K562 (cell line): ENCODE measurements around the gene C12orf43. TPM values are rescaled to one million over a fixed set of nuclear protein-coding genes. Genes with fewer than 3 reads are reported as not detected.

Experiments used
- ATAC-seq: fragments of 200-7000 bp; cut with Tn5 transposase; 3 replicates; pipeline ENCODE4 v1.9.1; 2020; ENCODE audit warnings: moderate library complexity
- BruUV-seq: library from RNA; stranded (reverse); fragments of 400-500 nt; replicated peaks from 2 replicates; lab custom pipeline; 2021; lab: Mats Ljungman, UMichigan
- CTCF ChIA-PET: fragments of 300-600 bp; formaldehyde crosslinking; extraction: SDS; loops from one replicate; lab custom pipeline; 2021; ENCODE audit warnings: low intra/inter-chr PET ratio; lab: Yijun Ruan, JAX
- POLR2A ChIA-PET: fragments of 300-600, 350-650 bp; sonication (Branson Sonifier 250); formaldehyde crosslinking; extraction: SDS; loops from one replicate; lab custom pipeline; 2021; ENCODE audit warnings: antibody characterized with exemption, inconsistent platforms; lab: Yijun Ruan, JAX
- DNase-seq, 4 experiments: peaks; one replicate each; pipeline versions ENCODE4 v3.0.0 to v3.0.0-alpha.2; 2011 to 2018; ENCODE audit warnings: low spot score in 3 of 4, mixed read lengths in 3 of 4; ENCODE audit errors: extremely low read depth in 1 of 4
- FAIRE-seq: peaks from 2 replicates; lab custom pipeline; 2011; peaks lifted over from hg19 to GRCh38; lab: Jason Lieb, UNC
- H2AFZ ChIP-seq: 2 replicates; pipeline ENCODE4 v1.6.0; 2011; ENCODE audit warnings: low read depth, low read length, control low read depth, inconsistent platforms
- H3K27ac ChIP-seq: fragments of 200-600 bp; 3 replicates; pipeline ENCODE4 v1.8.0; 2011; ENCODE audit warnings: low read depth, mild to moderate bottlenecking, control low read depth, inconsistent platforms, low read length, moderate library complexity, mixed read lengths; ENCODE audit errors: extremely low read depth
- H3K27me3 ChIP-seq, 2 experiments: fragments of 300-600 bp in 1 of 2; 2 replicates in 1 of 2; 3 replicates in 1 of 2; pipeline versions ENCODE4 v1.6.0 to v1.8.0; 2011; ENCODE audit warnings: inconsistent platforms in 2 of 2, low read length in 2 of 2, mild to moderate bottlenecking in 1 of 2, mixed read lengths in 1 of 2, moderate library complexity in 1 of 2; ENCODE audit not compliant: control insufficient read depth in 2 of 2, insufficient read depth in 2 of 2
- H3K36me3 ChIP-seq: fragments of 300-600 bp; 3 replicates; pipeline ENCODE4 v1.8.0; 2011; ENCODE audit warnings: mild to moderate bottlenecking, low read length, inconsistent platforms; ENCODE audit not compliant: control insufficient read depth, insufficient read depth
- H3K4me1 ChIP-seq, 2 experiments: fragments of 200-600 bp in 1 of 2; replicated peaks in 1 of 2; 2 replicates in 1 of 2; 3 replicates in 1 of 2; pipeline versions ENCODE4 v1.5.1 to v1.8.0; 2011; ENCODE audit warnings: inconsistent platforms in 2 of 2, low read length in 2 of 2, mild to moderate bottlenecking in 1 of 2, mixed read lengths in 1 of 2, moderate library complexity in 1 of 2; ENCODE audit not compliant: control insufficient read depth in 2 of 2, insufficient read depth in 2 of 2
- H3K4me2 ChIP-seq: 2 replicates; pipeline ENCODE4 v1.6.1; 2011; ENCODE audit warnings: low read length, control low read depth, inconsistent platforms, mixed read lengths; ENCODE audit not compliant: insufficient read depth
- H3K4me3 ChIP-seq: fragments of 200-600 bp; sonication (generic), shearing (Covaris generic); 2 replicates; pipeline ENCODE4 v1.5.1; 2016; ENCODE audit warnings: control low read depth, inconsistent platforms
- H3K79me2 ChIP-seq: fragments of 200-600 bp; 3 replicates; pipeline ENCODE4 v1.8.0; 2011; ENCODE audit warnings: low read length, inconsistent platforms; ENCODE audit not compliant: control insufficient read depth, insufficient read depth
- H3K9ac ChIP-seq, 2 experiments: 2 replicates each; pipeline versions ENCODE4 v1.6.0 to v1.6.1; 2011; ENCODE audit warnings: low read depth in 2 of 2, low read length in 2 of 2, control low read depth in 1 of 2, inconsistent platforms in 1 of 2, mild to moderate bottlenecking in 1 of 2, mixed read lengths in 1 of 2; ENCODE audit not compliant: insufficient read depth in 1 of 2
- H3K9me1 ChIP-seq: one replicate; pipeline ENCODE4 v1.6.0; 2011; ENCODE audit warnings: inconsistent platforms, mild to moderate bottlenecking, low read length, moderate library complexity; ENCODE audit not compliant: control insufficient read depth, insufficient read depth
- H3K9me3 ChIP-seq: replicated peaks from 2 replicates; pipeline ENCODE4 v1.5.1; 2011; ENCODE audit warnings: low read depth, low read length, inconsistent platforms; ENCODE audit not compliant: control insufficient read depth, insufficient read depth
- H4K20me1 ChIP-seq: replicated peaks from 2 replicates; pipeline ENCODE4 v1.6.1; 2011; ENCODE audit warnings: low read length, inconsistent platforms, mixed read lengths; ENCODE audit not compliant: control insufficient read depth, insufficient read depth
- MCM2 ChIP-seq: fragments of 450-650 bp; IDR thresholded peaks from 2 replicates; pipeline ENCODE4 v1.6.1; 2017; ENCODE audit warnings: low read depth, mild to moderate bottlenecking
- NELFE ChIP-seq: IDR thresholded peaks from 2 replicates; pipeline ENCODE4 v1.6.1; 2011; ENCODE audit warnings: mild to moderate bottlenecking; ENCODE audit not compliant: insufficient read depth, insufficient read length
- POLR2G ChIP-seq: fragments of 200-400 bp; formaldehyde crosslinking; IDR thresholded peaks from 2 replicates; pipeline ENCODE4 v1.6.1; 2017; ENCODE audit warnings: low read depth, mild to moderate bottlenecking, antibody characterized with exemption, low read length, moderate library complexity
- SUPT5H ChIP-seq: fragments of 450-650 bp; IDR thresholded peaks from 2 replicates; pipeline ENCODE4 v1.6.1; 2016
- ZSCAN32 ChIP-seq: fragments of 450-650 bp; formaldehyde crosslinking; IDR thresholded peaks from 2 replicates; pipeline ENCODE4 v1.4.0; 2020; ENCODE audit warnings: mild to moderate bottlenecking, moderate library complexity
- whole genome bisulfite sequencing: fragments of 100-300 bp; shearing (Covaris generic); methylation state at CpG from one replicate; pipeline ENCODE4 v1.1.6; 2016; ENCODE audit warnings: low coverage, mixed read lengths; ENCODE audit not compliant: insufficient coverage; ENCODE audit errors: missing lambda C conversion rate; 5-methylcytosine and 5-hydroxymethylcytosine counted together
- in situ Hi-C: fragments of 300-500 bp; cut with MboI; formaldehyde crosslinking; loops from 4 replicates; pipeline ENCODE4 v1.15.0; 2018; ENCODE audit warnings: inconsistent platforms, mixed read lengths
- intact Hi-C: fragments of 100-400 bp; cut with micrococcal nuclease; formaldehyde crosslinking; loops from 2 replicates; pipeline ENCODE4 v1.14.2; 2022
- polyA plus RNA-seq, 8 experiments: library from polyadenylated mRNA; depleted of rRNA in 4 of 8; stranded (reverse) in 5 of 8; unstranded in 3 of 8; fragments of >200 nt; fragmentation: Nextera tagmentation in 2 of 8; fragmentation: Illumina TruSeq in 1 of 8; extraction: Ambion mirVana in 2 of 8; extraction: Trizol in 1 of 8; gene quantifications; 2 replicates each; pipeline versions ENCODE4 v1.2.1 to v1.2.3, GENCODE V29; 2011 to 2014; ENCODE audit warnings: inconsistent platforms in 1 of 8, missing spikeins in 1 of 8
- total RNA-seq, 7 experiments: library from RNA; depleted of rRNA in 6 of 7; stranded (reverse); fragments of >200 nt in 6 of 7; fragmentation: Illumina TruSeq in 2 of 7; extraction: Trizol in 2 of 7; gene quantifications; 2 replicates each; pipeline versions ENCODE4 v1.2.1 to v1.2.3, GENCODE V29; 2011 to 2021; ENCODE audit warnings: low replicate concordance in 1 of 7
- TF ChIP-seq, protein P1 (sequence below): fragments of 450-650 bp; IDR thresholded peaks from 2 replicates; pipeline ENCODE4 v1.6.1; 2016

The C12orf43 gene
- total and polyA plus RNA-seq, 9 of the 15 experiments (the other 6 are each of a cell fraction or from before 2014, with no cell fraction given): 4.3 to 22.2 (median 16.8) TPM

DNA sequence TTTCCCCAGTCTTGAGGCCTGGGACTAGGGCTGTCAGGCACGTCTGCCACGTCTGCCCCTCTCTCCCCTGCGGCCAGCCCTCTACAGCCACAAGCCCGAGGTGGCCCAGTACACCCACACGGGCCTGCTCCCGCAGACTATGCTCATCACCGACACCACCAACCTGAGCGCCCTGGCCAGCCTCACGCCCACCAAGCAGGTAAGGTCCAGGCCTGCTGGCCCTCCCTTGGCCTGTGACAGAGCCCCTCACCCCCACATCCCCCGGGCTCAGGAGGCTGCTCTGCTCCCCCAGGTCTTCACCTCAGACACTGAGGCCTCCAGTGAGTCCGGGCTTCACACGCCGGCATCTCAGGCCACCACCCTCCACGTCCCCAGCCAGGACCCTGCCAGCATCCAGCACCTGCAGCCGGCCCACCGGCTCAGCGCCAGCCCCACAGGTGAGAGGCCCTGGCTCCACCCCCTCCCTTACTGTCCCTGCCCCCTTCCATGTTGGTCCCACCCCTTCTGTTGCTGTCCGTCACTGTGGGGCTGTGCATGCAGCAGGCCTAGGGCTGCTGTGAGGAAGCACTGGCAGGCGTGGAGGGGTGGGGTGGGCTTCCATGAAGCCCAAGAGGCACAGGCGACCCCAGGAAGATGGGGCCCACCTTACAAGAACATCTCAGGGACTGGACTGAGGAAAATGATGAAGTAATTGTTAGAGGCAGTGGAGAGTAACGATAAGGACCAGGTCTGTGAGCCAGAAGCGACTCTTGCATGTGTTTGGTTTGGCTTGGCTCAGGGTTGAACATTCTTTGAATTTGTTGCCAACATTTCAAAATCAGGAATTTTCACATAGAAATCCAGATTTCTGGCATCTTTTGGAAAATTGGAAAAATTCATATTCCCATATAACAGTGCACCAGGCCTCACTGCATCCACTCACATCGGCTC, 16.8 kb downstream of the C12orf43 start:
- Histone ChIP-seq H3K4me3 (no peak overlapping the region), H3K36me3 (peaks cover 15% of the 10 kb centered on the region; the same call in 1 of the 3 replicates), H2AFZ (no peak overlapping the region), H3K9me1 (no peaks in the 10 kb centered on the region), H3K27ac (no peak overlapping the region), H3K4me1 (peaks cover 0 to 12% of the 10 kb centered on the region in 2 experiments; a peak in 2 of 5 replicates), H3K9ac (no peak overlapping the region; a peak in 1 of 4 replicates), H4K20me1 (no peaks in the 10 kb centered on the region; the same call in 1 of the 2 replicates), H3K79me2 (no peaks in the 10 kb centered on the region), H3K4me2 (no peak overlapping the region), H3K27me3 (peaks cover 0 to 8% of the 10 kb centered on the region in 2 experiments; a peak in 3 of 5 replicates), H3K9me3 (no peaks in the 10 kb centered on the region)
- FAIRE-seq (no peak), DNase-seq (peak in 3 of 4 experiments; percentile 47 to 58 (median 53)), ATAC-seq (peak; percentile 79)
- CTCF ChIA-PET: no interaction called here
- intact Hi-C loops: loop anchor here (10.0 kb wide), 1 partner anchor 215 kb away; the partner anchor contains the start of gene P2RX4
- POLR2A ChIA-PET: interaction anchor here (0.6 kb wide), 1 partner anchor 32 kb away, joined by 5 read pairs; no protein-coding TSS in a partner anchor
- BruUV-seq: no TSS peak
- in situ Hi-C loops: no loop called here
- TF ChIP-seq SUPT5H: peak; percentile 32; the same call in 1 of the 2 replicates
- no peak for TF ChIP-seq NELFE
- TF ChIP-seq POLR2G: peak; percentile 54; the same call in 1 of the 2 replicates
- TF ChIP-seq ZSCAN32 (CRISPR knock-in tag): no peak
- TF ChIP-seq MCM2: no peak
- TF ChIP-seq, protein P1, sequence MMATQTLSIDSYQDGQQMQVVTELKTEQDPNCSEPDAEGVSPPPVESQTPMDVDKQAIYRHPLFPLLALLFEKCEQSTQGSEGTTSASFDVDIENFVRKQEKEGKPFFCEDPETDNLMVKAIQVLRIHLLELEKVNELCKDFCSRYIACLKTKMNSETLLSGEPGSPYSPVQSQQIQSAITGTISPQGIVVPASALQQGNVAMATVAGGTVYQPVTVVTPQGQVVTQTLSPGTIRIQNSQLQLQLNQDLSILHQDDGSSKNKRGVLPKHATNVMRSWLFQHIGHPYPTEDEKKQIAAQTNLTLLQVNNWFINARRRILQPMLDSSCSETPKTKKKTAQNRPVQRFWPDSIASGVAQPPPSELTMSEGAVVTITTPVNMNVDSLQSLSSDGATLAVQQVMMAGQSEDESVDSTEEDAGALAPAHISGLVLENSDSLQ: peak; percentile 82
- 53% methylated on average over 20 of the region's 23 CpGs for WGBS
